ENCODE results near the gene MRPL58. TPM values are rescaled to one million over a fixed set of nuclear protein-coding genes. Genes with fewer than 3 reads are reported as not detected.

MRPL58 gene
- total and polyA plus RNA-seq, 2 donors = 14.5 to 38.7 TPM

- no peak for DNase-seq (ENCODE audit: extremely low spot score)
- H3K4me1 ChIP-seq (ENCODE audit: insufficient read depth) = no peaks in the 10 kb centered on the region
- WGBS = 92% methylated on average over 2 of the region's 2 CpGs
- no peaks in the 10 kb centered on the region for H3K36me3 ChIP-seq (ENCODE audit: insufficient read depth)
- no peak overlapping the region for H3K4me3 ChIP-seq (ENCODE audit: low read depth, low read length)
- no peak overlapping the region for H3K27ac ChIP-seq (ENCODE audit: low read depth)
Observed at GRCh38 chr17:75069783-75070182, 57.3 kb downstream of the MRPL58 start.

Small RNAs within 50 kb of the gene (small RNA-seq; reads per million reads assigned to genes)
- gene AC111186.1 (not detected), gene RN7SL573P (not detected), gene RNU6-362P (not detected)

Other genes with a start within 250 kb of the MRPL58 start
- 20.7 TPM for gene NAT9, start 236.3 kb upstream of the MRPL58 start, total RNA-seq
- gene NAT9, start 236.3 kb upstream of the MRPL58 start, polyA plus RNA-seq = 33.3 TPM
- 1.9 TPM for gene GRIN2C, start 152.8 kb upstream of the MRPL58 start, total RNA-seq
- gene GRIN2C, start 152.8 kb upstream of the MRPL58 start, polyA plus RNA-seq = 0.47 TPM
- 3.7 TPM for gene FDXR, start 139.7 kb upstream of the MRPL58 start, total RNA-seq
- gene FDXR, start 139.7 kb upstream of the MRPL58 start, polyA plus RNA-seq = 12.3 TPM
- 0.48 TPM for gene FADS6, start 119.0 kb upstream of the MRPL58 start, total RNA-seq
- 0.96 TPM for gene FADS6, start 119.0 kb upstream of the MRPL58 start, polyA plus RNA-seq
- 0.53 TPM for gene USH1G, start 89.4 kb upstream of the MRPL58 start, total RNA-seq
- gene USH1G, start 89.4 kb upstream of the MRPL58 start, polyA plus RNA-seq = 0.16 TPM
- not detected for gene OTOP2, start 88.4 kb upstream of the MRPL58 start, total RNA-seq
- not detected for gene OTOP2, start 88.4 kb upstream of the MRPL58 start, polyA plus RNA-seq
- gene OTOP3, start 76.8 kb upstream of the MRPL58 start, total RNA-seq = not detected
- not detected for gene OTOP3, start 76.8 kb upstream of the MRPL58 start, polyA plus RNA-seq
- gene HID1, start 39.9 kb upstream of the MRPL58 start, total RNA-seq = 5.7 TPM
- gene HID1, start 39.9 kb upstream of the MRPL58 start, polyA plus RNA-seq = 13.4 TPM
- 4.8 TPM for gene CDR2L, start 25.0 kb upstream of the MRPL58 start, total RNA-seq
- gene CDR2L, start 25.0 kb upstream of the MRPL58 start, polyA plus RNA-seq = 14.2 TPM
- 136 TPM for gene ATP5PD, start 34.3 kb downstream of the MRPL58 start, total RNA-seq
- 334 TPM for gene ATP5PD, start 34.3 kb downstream of the MRPL58 start, polyA plus RNA-seq
- 15.4 TPM for gene KCTD2, start 34.6 kb downstream of the MRPL58 start, total RNA-seq
- gene KCTD2, start 34.6 kb downstream of the MRPL58 start, polyA plus RNA-seq = 29.1 TPM
- gene SLC16A5, start 75.3 kb downstream of the MRPL58 start, total RNA-seq = 17.6 TPM
- gene SLC16A5, start 75.3 kb downstream of the MRPL58 start, polyA plus RNA-seq = 13.2 TPM
- gene ARMC7, start 97.3 kb downstream of the MRPL58 start, total RNA-seq = 2.5 TPM
- gene ARMC7, start 97.3 kb downstream of the MRPL58 start, polyA plus RNA-seq = 9.6 TPM
- gene NT5C, start 119.1 kb downstream of the MRPL58 start, total RNA-seq = 29.8 TPM
- gene NT5C, start 119.1 kb downstream of the MRPL58 start, polyA plus RNA-seq = 82.1 TPM
- gene JPT1, start 141.8 kb downstream of the MRPL58 start, total RNA-seq = 49.8 TPM
- 43.9 TPM for gene JPT1, start 141.8 kb downstream of the MRPL58 start, polyA plus RNA-seq
- 150 TPM for gene SUMO2, start 170.3 kb downstream of the MRPL58 start, total RNA-seq
- gene SUMO2, start 170.3 kb downstream of the MRPL58 start, polyA plus RNA-seq = 98.3 TPM
- gene NUP85, start 193.0 kb downstream of the MRPL58 start, total RNA-seq = 36.6 TPM
- gene NUP85, start 193.0 kb downstream of the MRPL58 start, polyA plus RNA-seq = 40.2 TPM
- 15.5 TPM for gene GGA3, start 248.9 kb downstream of the MRPL58 start, total RNA-seq
- gene GGA3, start 248.9 kb downstream of the MRPL58 start, polyA plus RNA-seq = 29.7 TPM
- gene MRPS7, start 249.2 kb downstream of the MRPL58 start, total RNA-seq = 27.0 TPM
- 51.8 TPM for gene MRPS7, start 249.2 kb downstream of the MRPL58 start, polyA plus RNA-seq

All from urinary bladder (tissue), 4 donors.